H1 (cell line): ENCODE data around the gene RNF10. TPM values are rescaled to one million over a fixed set of nuclear protein-coding genes. Genes with fewer than 3 reads are reported as not detected.

Experiments
- CTCF ChIA-PET: fragments of 300-600 bp; sonication (Branson Sonifier 250); formaldehyde crosslinking; loops from one replicate; lab custom pipeline; 2021; ENCODE audit not compliant: partially characterized antibody; lab: Charles Lee
- POLR2A ChIA-PET: fragments of 300-600 bp; sonication (Branson Sonifier 250); formaldehyde crosslinking; loops from one replicate; lab custom pipeline; 2021; ENCODE audit warnings: inconsistent platforms; ENCODE audit not compliant: partially characterized antibody; lab: Charles Lee
- DNase-seq, 2 experiments: peaks; one replicate each; pipeline versions ENCODE4 v3.0.0 to v3.0.0-alpha.2; 2010 to 2022; ENCODE audit warnings: low spot score in 2 of 2, low read depth in 1 of 2, mixed read lengths in 1 of 2
- FAIRE-seq: peaks from 2 replicates; lab custom pipeline; 2011; peaks lifted over from hg19 to GRCh38; lab: Jason Lieb, UNC
- H2AFZ ChIP-seq: 2 replicates; pipeline ENCODE4 v1.8.1; 2012; ENCODE audit warnings: low read length, inconsistent platforms
- H2AK5ac ChIP-seq: 2 replicates; pipeline ENCODE4 v1.6.1; 2013; ENCODE audit warnings: low read depth, low read length
- H2BK120ac ChIP-seq: replicated peaks from 2 replicates; pipeline ENCODE3; 2013; ENCODE audit warnings: low read depth, low read length, inconsistent platforms
- H2BK12ac ChIP-seq: 2 replicates; pipeline ENCODE4 v1.6.1; 2013; ENCODE audit warnings: low read depth, low read length
- H2BK15ac ChIP-seq: 2 replicates; pipeline ENCODE4 v1.6.1; 2013; ENCODE audit warnings: low read length
- H2BK20ac ChIP-seq: 2 replicates; pipeline ENCODE4 v1.6.1; 2013; ENCODE audit warnings: low read length
- H2BK5ac ChIP-seq: 2 replicates; pipeline ENCODE4 v1.6.1; 2013; ENCODE audit warnings: low read depth, low read length
- H3K14ac ChIP-seq: 2 replicates; pipeline ENCODE4 v1.6.1; 2013; ENCODE audit warnings: inconsistent platforms; ENCODE audit not compliant: insufficient read length
- H3K18ac ChIP-seq: 2 replicates; pipeline ENCODE4 v1.6.1; 2013; ENCODE audit warnings: low read length; ENCODE audit errors: extremely low read depth
- H3K23ac ChIP-seq: 2 replicates; pipeline ENCODE4 v1.6.1; 2013; ENCODE audit warnings: inconsistent platforms; ENCODE audit not compliant: insufficient read length
- H3K23me2 ChIP-seq: 2 replicates; pipeline ENCODE4 v1.6.1; 2013; ENCODE audit warnings: low read depth, low read length
- H3K27ac ChIP-seq: 2 replicates; pipeline ENCODE4 v1.6.1; 2011; ENCODE audit warnings: low read depth, low read length, inconsistent platforms
- H3K27me3 ChIP-seq, 4 experiments: replicated peaks in 1 of 4; 1 replicate in 1 of 4; 2 replicates in 3 of 4; pipeline versions ENCODE4 v1.6.1 to v1.8.1; 2011 to 2013; ENCODE audit warnings: low read length in 3 of 4, mild to moderate bottlenecking in 3 of 4, inconsistent platforms in 2 of 4, mixed read lengths in 2 of 4, moderate library complexity in 1 of 4; ENCODE audit not compliant: control insufficient read depth in 3 of 4, insufficient read depth in 3 of 4; ENCODE audit errors: extremely low read depth in 1 of 4
- H3K36me3 ChIP-seq, 4 experiments: 2 replicates each; pipeline versions ENCODE4 v1.6.1 to v1.8.1; 2011 to 2013; ENCODE audit warnings: mild to moderate bottlenecking in 4 of 4, low read length in 3 of 4, moderate library complexity in 2 of 4, control low read depth in 1 of 4, inconsistent platforms in 1 of 4; ENCODE audit not compliant: insufficient read depth in 4 of 4, control insufficient read depth in 2 of 4
- H3K4ac ChIP-seq: replicated peaks from 2 replicates; pipeline ENCODE3; 2013; ENCODE audit warnings: low read length, low read depth, mixed read lengths, inconsistent platforms; ENCODE audit not compliant: insufficient read length
- H3K4me1 ChIP-seq, 4 experiments: replicated peaks in 1 of 4; 1 replicate in 1 of 4; 2 replicates in 3 of 4; pipeline versions ENCODE4 v1.6.1 to v1.8.1; 2011 to 2013; ENCODE audit warnings: low read length in 3 of 4, inconsistent platforms in 2 of 4, mixed read lengths in 1 of 4; ENCODE audit not compliant: insufficient read depth in 4 of 4, control insufficient read depth in 3 of 4
- H3K4me2 ChIP-seq, 2 experiments: 2 replicates each; pipeline versions ENCODE4 v1.6.1 to v1.8.1; 2011 to 2013; ENCODE audit warnings: low read depth in 2 of 2, low read length in 2 of 2, control low read depth in 1 of 2, inconsistent platforms in 1 of 2, mild to moderate bottlenecking in 1 of 2; ENCODE audit not compliant: insufficient read depth in 1 of 2
- H3K4me3 ChIP-seq, 4 experiments: fragments of 200-600, 300-600 bp in 1 of 4; sonication (generic), shearing (Covaris generic), sonication (Bioruptor Twin) in 1 of 4; 2 replicates each; pipeline versions ENCODE4 v1.5.1 to v1.8.1; 2011 to 2016; ENCODE audit warnings: low read length in 4 of 4, low read depth in 3 of 4, control low read depth in 2 of 4, inconsistent platforms in 2 of 4, mild to moderate bottlenecking in 2 of 4, mixed read lengths in 1 of 4, moderate library complexity in 1 of 4; ENCODE audit not compliant: insufficient read depth in 2 of 4; ENCODE audit errors: extremely low read depth in 1 of 4
- H3K56ac ChIP-seq: replicated peaks from 2 replicates; pipeline ENCODE3; 2013; ENCODE audit warnings: low read depth, mild to moderate bottlenecking, mixed read lengths, low read length, inconsistent platforms; ENCODE audit not compliant: insufficient read length
- H3K79me1 ChIP-seq: 2 replicates; pipeline ENCODE4 v1.6.1; 2013; ENCODE audit warnings: low read depth, low read length, control low read depth
- H3K79me2 ChIP-seq, 2 experiments: 2 replicates each; pipeline versions ENCODE4 v1.6.1 to v1.8.1; 2012 to 2013; ENCODE audit warnings: low read length in 2 of 2, mild to moderate bottlenecking in 2 of 2, inconsistent platforms in 1 of 2; ENCODE audit not compliant: insufficient read depth in 2 of 2, control insufficient read depth in 1 of 2
- H3K9ac ChIP-seq, 4 experiments: replicated peaks in 1 of 4; 1 replicate in 1 of 4; 2 replicates in 3 of 4; pipeline versions ENCODE4 v1.6.1 to v1.8.1; 2011 to 2013; ENCODE audit warnings: low read depth in 3 of 4, low read length in 3 of 4, control low read depth in 2 of 4, mild to moderate bottlenecking in 2 of 4, moderate library complexity in 2 of 4, inconsistent platforms in 1 of 4; ENCODE audit errors: extremely low read depth in 1 of 4
- H3K9me3 ChIP-seq, 2 experiments: 2 replicates each; pipeline versions ENCODE4 v1.6.1 to v1.8.1; 2012 to 2013; ENCODE audit warnings: mild to moderate bottlenecking in 2 of 2, moderate library complexity in 2 of 2, control low read depth in 1 of 2, inconsistent platforms in 1 of 2, low read depth in 1 of 2, low read length in 1 of 2, mixed read lengths in 1 of 2; ENCODE audit not compliant: insufficient read depth in 2 of 2
- H4K20me1 ChIP-seq, 2 experiments: replicated peaks in 1 of 2; 2 replicates each; pipeline versions ENCODE3 to v1.8.1; 2011 to 2013; ENCODE audit warnings: inconsistent platforms in 2 of 2, low read length in 2 of 2, mild to moderate bottlenecking in 1 of 2; ENCODE audit not compliant: insufficient read depth in 2 of 2, control insufficient read depth in 1 of 2
- H4K5ac ChIP-seq: 2 replicates; pipeline ENCODE4 v1.6.1; 2013; ENCODE audit warnings: low read length, low read depth, mixed read lengths, inconsistent platforms; ENCODE audit not compliant: insufficient read length
- H4K8ac ChIP-seq: 2 replicates; pipeline ENCODE4 v1.8.0; 2013; ENCODE audit warnings: mild to moderate bottlenecking, moderate library complexity, low read length, inconsistent platforms; ENCODE audit not compliant: insufficient read depth; ENCODE audit errors: extremely low read depth
- H4K91ac ChIP-seq: replicated peaks from 2 replicates; pipeline ENCODE3; 2013; ENCODE audit warnings: low read length, mixed read lengths, inconsistent platforms; ENCODE audit not compliant: insufficient read length
- BACH1 ChIP-seq: IDR thresholded peaks from 2 replicates; pipeline ENCODE4 v1.6.1; 2012; ENCODE audit warnings: low read length, improper control_type of control experiment
- HDAC2 ChIP-seq, 2 experiments: fragments of 300-600 bp in 1 of 2; sonication (generic) in 1 of 2; IDR thresholded peaks; 2 replicates each; pipeline ENCODE4 v1.6.1; 2011 to 2012; ENCODE audit warnings: low read depth in 2 of 2, low read length in 2 of 2, mild to moderate bottlenecking in 2 of 2, moderate library complexity in 2 of 2, borderline replicate concordance in 1 of 2, inconsistent platforms in 1 of 2
- HDAC6 ChIP-seq: IDR thresholded peaks from one replicate; pipeline ENCODE4 v1.7.1; 2012; ENCODE audit warnings: low read depth, mild to moderate bottlenecking, inconsistent platforms, low read length, moderate library complexity
- KDM1A ChIP-seq: fragments of 200-600, 300-600 bp; sonication (generic); IDR thresholded peaks from 2 replicates; pipeline ENCODE4 v1.7.1; 2016; ENCODE audit warnings: mild to moderate bottlenecking, low read length, borderline replicate concordance
- KDM4A ChIP-seq: IDR thresholded peaks from one replicate; pipeline ENCODE4 v1.7.1; 2012; ENCODE audit warnings: low read depth, mild to moderate bottlenecking, moderate library complexity, low read length, inconsistent platforms; ENCODE audit not compliant: severe bottlenecking
- RXRA ChIP-seq: IDR thresholded peaks from 2 replicates; pipeline ENCODE4 v1.6.1; 2011; ENCODE audit warnings: low read depth, mild to moderate bottlenecking, low read length, moderate library complexity; ENCODE audit not compliant: insufficient read depth
- TAF7 ChIP-seq: optimal IDR thresholded peaks from 2 replicates; pipeline ENCODE3; 2011; ENCODE audit warnings: low read depth, mild to moderate bottlenecking, inconsistent platforms, low read length, moderate library complexity, borderline replicate concordance
- USF2 ChIP-seq: IDR thresholded peaks from 2 replicates; pipeline ENCODE4 v1.6.1; 2011; ENCODE audit warnings: low read length, improper control_type of control experiment
- WGBS, 2 experiments: shearing (Covaris generic) in 1 of 2; methylation state at CpG; one replicate each; pipeline versions ENCODE4 v1.1.6 to v1.1.7; 2013 to 2015; ENCODE audit warnings: low lambda C conversion rate in 2 of 2, mixed read lengths in 2 of 2, inconsistent platforms in 1 of 2, low coverage in 1 of 2, missing lambda C conversion rate in 1 of 2; ENCODE audit not compliant: insufficient replicate concordance in 2 of 2, insufficient coverage in 1 of 2, insufficient read length in 1 of 2; ENCODE audit errors: extremely low coverage in 1 of 2, missing lambda C conversion rate in 1 of 2; 5-methylcytosine and 5-hydroxymethylcytosine counted together
- polyA plus RNA-seq, 7 experiments: library from polyadenylated mRNA; depleted of rRNA in 3 of 7; stranded (reverse) in 5 of 7; unstranded in 2 of 7; fragments of >200 nt in 5 of 7; fragments of 200-250 nt in 2 of 7; gene quantifications; 1 replicate in 5 of 7; 2 replicates in 1 of 7; 4 replicates in 1 of 7; pipeline versions ENCODE4 v1.2.1 to v1.2.3, GENCODE V29; 2011 to 2013; ENCODE audit warnings: missing spikeins in 2 of 7, mixed read lengths in 2 of 7
- total RNA-seq: library from RNA; stranded (reverse); fragmentation: NEBNext Ultra II Directional; extraction: Animal tissue kit (Norgen Biotek cat#: 25700); gene quantifications from 2 replicates; pipeline ENCODE4 v1.2.1, GENCODE V29; 2021
- TF ChIP-seq, protein P1 (sequence below): IDR thresholded peaks from 2 replicates; pipeline ENCODE4 v1.6.1; 2011; ENCODE audit warnings: low read depth, mild to moderate bottlenecking, low read length; ENCODE audit not compliant: insufficient read depth

Gene RNF10
- total and polyA plus RNA-seq, 2 of the 8 experiments (the other 6 are each of a cell fraction or from before 2014, with no cell fraction given): 71.6 to 171 TPM

DNA sequence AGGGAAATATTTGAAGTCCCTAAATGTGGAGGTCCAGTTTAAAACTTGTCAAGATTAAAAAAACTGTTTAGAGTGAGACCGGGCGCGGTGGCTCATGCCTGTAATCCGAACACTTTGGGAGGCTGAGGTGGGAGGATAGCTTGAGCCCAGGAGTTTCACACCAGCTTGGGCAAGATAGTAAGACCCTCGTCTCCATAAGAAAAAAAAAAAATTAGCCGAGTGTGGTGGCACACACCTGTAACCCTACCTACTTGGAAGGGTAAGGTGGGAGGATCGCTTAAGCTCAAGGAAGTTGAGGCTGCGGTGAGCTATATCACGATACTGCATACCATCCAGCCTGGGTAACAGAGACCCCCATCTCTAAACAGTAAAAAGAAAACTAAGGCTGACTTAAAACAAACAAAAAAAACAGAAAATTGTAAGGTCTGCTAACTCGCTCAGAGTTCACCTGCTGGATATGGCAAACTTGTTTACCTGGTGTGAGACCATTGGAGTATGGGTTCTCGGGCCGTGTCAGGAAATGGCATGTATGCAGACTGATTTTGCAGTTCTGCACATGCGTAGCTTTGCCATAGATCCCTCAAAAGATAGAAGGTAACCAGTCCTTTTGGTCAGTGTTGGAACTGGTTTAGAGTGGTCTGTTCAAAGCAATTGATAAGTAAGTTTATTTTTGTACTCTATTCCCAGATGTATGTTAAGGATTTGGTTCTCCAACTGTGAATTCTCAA, 2.1 kb downstream of the RNF10 start:
- peaks cover 25 to 65% of the 10 kb centered on the region in 2 experiments for H3K79me2 ChIP-seq
- H3K18ac ChIP-seq: no peak overlapping the region
- H3K56ac ChIP-seq: no peak overlapping the region
- H3K27me3 ChIP-seq: no peaks in the 10 kb centered on the region
- peaks cover 5% of the 10 kb centered on the region; the same call in 1 of the 2 replicates for H3K79me1 ChIP-seq
- peak overlapping the region; percentile 86 to 99 (median 93); a peak in 7 of 8 replicates for H3K4me3 ChIP-seq
- H4K20me1 ChIP-seq: peaks cover 12 to 23% of the 10 kb centered on the region in 2 experiments
- CTCF ChIA-PET: interaction anchor here (0.7 to 1.2 kb wide), 3 partner anchors 9 to 474 kb away, joined by 3 to 4 read pairs (median 3); no protein-coding TSS in a partner anchor
- H2BK5ac ChIP-seq: no peak overlapping the region
- no peak overlapping the region for H3K27ac ChIP-seq
- H4K91ac ChIP-seq: no peak overlapping the region
- peak overlapping the region; percentile 73 to 91 for H3K4me2 ChIP-seq
- no peak overlapping the region for H3K23ac ChIP-seq
- H3K9ac ChIP-seq: peak overlapping the region in 1 of 4 experiments; percentile 2; a peak in 2 of 7 replicates
- peaks cover 3% of the 10 kb centered on the region; the same call in 1 of the 2 replicates for H3K23me2 ChIP-seq
- H2BK15ac ChIP-seq: no peak overlapping the region
- H3K36me3 ChIP-seq: peaks cover 0 to 16% (median 2%) of the 10 kb centered on the region in 4 experiments; a peak in 2 of 8 replicates
- H2AFZ ChIP-seq: no peak overlapping the region
- 92% methylated on average over 13 of the region's 13 CpGs; no CpG with 5 or more reads in 1 of the 2 experiments for WGBS, 2 experiments
- no peak for DNase-seq
- no peak overlapping the region for H2BK12ac ChIP-seq
- FAIRE-seq: no peak
- H2BK20ac ChIP-seq: no peak overlapping the region
- H3K4me1 ChIP-seq: peaks cover 3 to 8% (median 6%) of the 10 kb centered on the region in 4 experiments; a peak in 5 of 7 replicates
- TF ChIP-seq, protein P1, sequence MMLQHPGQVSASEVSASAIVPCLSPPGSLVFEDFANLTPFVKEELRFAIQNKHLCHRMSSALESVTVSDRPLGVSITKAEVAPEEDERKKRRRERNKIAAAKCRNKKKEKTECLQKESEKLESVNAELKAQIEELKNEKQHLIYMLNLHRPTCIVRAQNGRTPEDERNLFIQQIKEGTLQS: no peak
- no peak for TF ChIP-seq KDM1A
- TF ChIP-seq RXRA: no peak
- no peak for TF ChIP-seq HDAC6
- no peak for TF ChIP-seq KDM4A
- no peak for TF ChIP-seq HDAC2 (IDR thresholded peaks at IDR 0.05; ENCODE audit: borderline replicate concordance in 1 of 2, low read depth in 2 of 2, low read length in 2 of 2)
- TF ChIP-seq TAF7: no peak
- no peak for TF ChIP-seq BACH1
- TF ChIP-seq USF2: no peak
- no peak overlapping the region for H4K8ac ChIP-seq
- POLR2A ChIA-PET: interaction anchor here (1.0 to 1.3 kb wide), 5 partner anchors 12 to 79 kb away, joined by 3 to 5 read pairs (median 3); no protein-coding TSS in a partner anchor
- H3K14ac ChIP-seq: no peak overlapping the region
- H3K4ac ChIP-seq: no peak overlapping the region
- H2BK120ac ChIP-seq: no peak overlapping the region
- no peak overlapping the region for H2AK5ac ChIP-seq
- no peak overlapping the region for H4K5ac ChIP-seq
- H3K9me3 ChIP-seq: no peaks in the 10 kb centered on the region; a peak in 1 of 4 replicates
